NCI-H146 treated with DMSO at 0.1 percent for 48 hours (cell line): ENCODE measurements around the gene P2RY6.

Source experiments
- DNase-seq: peaks from one replicate; lab custom pipeline; 2025; ENCODE audit not compliant: unreplicated experiment; lab: John Stamatoyannopoulos, UW

P2RY6 gene

DNA sequence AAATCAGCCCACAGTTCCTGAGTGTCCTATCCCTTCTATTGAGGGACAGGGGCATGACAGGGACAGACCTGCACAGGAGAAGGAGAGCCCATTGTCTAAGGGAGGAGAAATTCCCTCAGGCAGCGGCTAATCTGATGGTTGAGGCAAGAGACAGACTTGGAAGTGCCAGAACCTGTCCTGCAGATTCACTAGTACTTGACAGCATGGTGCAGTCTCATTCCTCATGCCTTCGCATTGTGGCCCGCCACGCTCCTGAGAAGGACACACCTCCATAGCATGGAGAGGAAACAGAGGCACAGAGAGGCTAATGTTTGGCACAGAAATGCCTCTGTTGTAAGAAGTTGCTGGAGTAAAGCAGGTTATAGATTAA lies 3.2 kb downstream of the P2RY6 start:
- DNase-seq: no peak

DNA sequence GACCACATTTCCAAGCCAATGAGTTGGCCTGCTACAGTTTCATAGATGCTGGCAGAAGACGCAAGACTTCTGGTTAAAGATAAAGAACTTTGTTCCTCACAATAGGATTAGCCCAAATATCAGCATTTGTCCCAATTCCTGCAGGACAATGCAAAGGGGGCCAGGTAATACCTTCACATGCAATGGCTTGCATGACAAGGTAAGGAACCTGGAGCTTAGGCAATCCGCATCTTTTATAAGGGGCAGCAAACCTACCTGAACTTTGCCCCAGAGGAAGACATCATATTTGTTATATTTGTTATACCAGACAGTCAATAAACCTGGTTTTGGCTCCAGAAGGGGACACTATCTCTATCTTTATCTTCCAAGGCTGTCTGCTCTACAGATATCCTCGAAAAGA lies 5.3 kb downstream of the P2RY6 start:
- no peak for DNase-seq

DNA sequence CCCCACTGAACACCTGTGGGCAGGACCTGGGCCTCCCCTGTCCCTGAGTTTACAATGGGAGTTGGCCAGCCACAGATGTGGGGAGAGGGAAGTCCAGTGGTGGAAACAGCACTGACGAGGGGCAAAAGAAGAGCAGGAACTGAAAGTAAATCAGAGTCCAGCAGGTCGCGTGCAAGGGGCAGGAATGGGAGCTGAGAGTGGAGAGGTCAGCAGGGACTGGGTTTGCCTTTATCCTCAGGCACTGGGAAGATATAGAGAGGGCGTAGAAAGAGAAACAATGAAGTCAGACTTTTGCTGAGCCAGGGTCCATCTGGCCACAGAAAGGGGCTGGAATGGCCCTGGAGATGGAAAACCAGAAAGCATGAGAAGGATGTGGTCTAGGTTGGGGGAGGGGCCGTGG lies 8.5 kb downstream of the P2RY6 start:
- no peak for DNase-seq

DNA sequence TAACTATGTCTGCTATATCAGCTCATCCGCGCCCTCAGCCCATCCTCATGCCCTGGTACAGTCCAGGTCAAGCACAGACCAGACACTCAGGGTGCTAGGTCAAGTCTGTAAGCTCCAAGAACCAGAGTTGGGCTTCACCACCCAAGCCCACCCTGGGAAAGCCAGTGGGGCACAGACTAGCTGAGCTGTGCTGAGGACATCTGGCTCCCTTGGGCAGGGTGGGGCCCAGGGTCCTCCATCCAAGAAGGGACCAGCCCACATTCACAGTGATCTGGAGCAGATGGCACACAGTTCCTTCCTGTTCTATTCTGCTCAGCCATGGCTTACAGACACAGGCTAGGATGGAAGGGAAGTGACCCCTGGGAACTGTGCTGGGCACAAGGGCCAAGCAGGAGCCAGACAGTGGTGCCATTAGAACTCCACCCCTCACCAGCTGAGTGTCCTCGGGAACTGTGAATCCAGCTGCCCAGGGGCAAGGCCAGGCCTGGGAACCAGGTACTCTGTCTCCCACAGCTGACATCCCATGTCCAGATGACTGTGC lies 9.1 kb downstream of the P2RY6 start:
- no peak for DNase-seq

DNA sequence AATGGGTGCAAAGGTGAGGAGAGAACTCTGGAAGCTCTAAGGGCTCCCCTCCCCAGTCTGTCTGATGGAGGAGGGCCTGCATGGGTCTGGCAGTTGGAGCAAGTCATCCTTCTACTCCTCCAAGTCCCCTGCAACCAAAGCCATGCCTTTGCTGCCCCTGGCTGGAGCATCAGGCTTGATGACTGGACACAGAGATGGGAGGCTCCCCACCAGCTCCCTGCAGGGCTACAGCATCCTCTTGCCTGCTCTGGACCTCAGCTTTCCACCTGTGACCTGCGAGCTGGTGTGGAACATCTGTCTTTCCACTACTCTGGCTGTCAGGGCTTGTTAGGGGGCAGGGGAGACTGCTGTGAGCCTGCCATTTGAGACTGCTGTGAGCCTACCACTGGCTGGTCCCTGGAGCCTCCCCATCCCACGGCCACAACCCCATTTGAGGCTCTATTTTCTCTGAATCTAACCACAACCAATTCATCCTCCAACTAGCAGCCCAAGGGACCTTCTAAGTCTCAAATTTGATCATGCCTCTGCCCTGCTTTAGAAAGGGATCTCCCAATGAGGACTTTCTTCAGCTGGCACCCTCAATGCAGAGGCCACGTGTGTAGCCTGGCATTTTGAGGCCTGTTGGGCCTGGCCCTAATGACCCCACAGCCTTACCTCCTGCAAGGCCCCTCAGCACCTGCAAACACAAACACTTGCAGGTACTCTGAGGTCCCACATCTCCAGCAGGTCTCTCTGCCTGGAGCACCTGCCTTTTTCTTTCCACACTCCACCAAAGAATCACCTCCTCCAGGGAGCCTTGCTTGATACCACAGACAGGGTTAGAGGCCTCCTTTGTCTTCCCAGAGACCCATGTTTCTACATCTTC lies 9.9 kb downstream of the P2RY6 start:
- no peak for DNase-seq

DNA sequence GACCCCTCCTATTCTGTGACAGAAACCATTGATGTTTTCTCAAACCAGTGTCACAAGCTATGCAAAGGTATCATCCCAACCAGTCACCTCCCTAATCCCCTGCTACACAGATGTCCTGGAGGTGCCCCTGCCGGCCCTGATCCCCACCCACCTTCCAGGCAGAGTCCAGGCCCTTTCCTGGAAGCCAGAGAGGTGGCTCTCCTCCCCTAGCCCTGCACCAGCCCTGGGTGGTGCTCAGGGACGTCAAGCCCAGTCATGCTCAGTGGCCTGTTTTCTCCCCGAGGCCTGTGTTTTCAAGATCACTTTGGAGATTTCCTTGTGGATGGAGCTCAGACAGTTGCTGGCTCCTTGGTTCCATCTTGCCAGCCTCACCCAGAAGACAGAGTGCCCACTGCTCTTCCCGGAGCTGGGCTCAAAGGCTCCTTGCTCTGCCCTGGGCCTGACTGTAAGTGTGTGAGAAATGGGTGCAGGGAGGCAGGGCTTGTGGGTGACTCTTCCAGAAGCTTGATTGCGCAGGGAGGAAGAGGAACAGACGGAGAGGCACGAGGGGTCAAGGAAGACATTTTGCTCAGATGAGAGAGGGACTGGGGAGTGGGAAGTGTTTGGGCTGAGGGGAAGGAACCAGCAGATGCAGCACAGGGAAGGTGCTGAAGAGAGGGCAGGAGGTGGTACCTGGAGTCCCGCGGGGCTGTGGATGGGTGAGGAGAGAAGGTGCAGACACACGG lies 11.3 kb downstream of the P2RY6 start:
- DNase-seq: no peak

DNA sequence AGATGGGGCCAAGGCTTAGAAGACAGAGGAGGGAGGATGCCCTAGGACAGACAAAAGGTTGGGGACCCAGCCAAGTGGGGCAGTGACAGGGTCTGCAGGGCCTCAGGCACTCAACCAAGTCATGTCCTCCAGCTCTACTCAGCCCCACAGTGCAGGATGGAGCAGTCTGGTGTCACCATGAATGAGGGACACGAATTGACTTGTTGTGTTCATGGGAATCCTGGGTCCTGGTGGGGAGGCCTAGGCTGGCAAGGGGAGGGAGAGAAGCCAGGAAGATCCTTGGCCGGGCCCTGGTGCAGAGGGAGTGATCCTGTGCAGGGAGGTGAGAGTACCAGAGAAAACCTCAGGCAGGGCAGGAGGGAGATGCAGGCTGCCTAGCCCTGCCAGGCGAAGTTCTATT lies 12.0 kb downstream of the P2RY6 start:
- DNase-seq: no peak

DNA sequence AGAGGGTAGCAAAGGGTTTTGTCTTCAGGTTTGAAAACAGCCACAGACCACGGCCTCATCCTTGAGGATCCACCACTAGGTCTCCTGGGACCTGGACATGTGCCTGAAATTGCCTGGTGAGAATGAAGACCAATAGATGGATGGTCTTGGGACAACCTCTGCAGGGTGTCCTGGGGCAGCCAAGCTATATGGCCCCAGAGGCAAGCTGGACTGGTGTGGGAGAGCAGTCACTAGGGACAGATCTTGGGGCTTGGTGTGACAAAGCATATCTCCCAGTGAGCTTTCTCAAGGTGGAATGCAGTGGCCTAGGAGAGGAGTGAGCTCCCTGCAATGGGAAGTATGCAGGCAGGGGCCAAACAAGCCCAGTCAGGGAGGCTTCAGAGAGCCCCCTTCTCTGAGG lies 13.6 kb downstream of the P2RY6 start:
- DNase-seq: no peak

DNA sequence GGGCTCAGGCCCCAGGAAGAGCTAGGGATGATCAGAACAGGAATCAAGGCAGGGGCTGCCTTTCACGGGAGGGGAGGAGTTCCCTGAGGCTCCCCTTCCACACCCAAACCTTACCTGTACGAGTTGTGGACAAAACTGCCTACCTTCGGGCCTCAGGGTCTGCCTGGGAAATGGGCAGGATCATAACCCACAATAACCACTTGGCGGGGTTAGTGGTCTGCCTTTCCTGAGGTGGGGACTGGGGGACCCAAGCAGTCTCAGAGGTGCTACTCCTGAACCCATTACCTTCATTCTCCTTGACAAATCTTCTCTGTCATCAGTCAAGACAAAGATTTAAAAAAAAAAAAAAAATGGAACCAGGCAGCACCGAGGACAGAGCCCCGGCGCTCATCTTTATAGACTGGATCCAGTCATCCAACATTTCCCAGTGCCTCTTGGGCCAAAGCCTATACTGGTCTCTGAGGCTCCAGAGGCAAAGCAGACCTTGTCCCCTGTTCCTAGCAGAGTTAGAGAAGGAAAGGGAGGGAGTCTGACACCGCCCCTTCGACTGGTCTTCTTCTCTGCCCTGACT lies 14.2 kb downstream of the P2RY6 start:
- no peak for DNase-seq

DNA sequence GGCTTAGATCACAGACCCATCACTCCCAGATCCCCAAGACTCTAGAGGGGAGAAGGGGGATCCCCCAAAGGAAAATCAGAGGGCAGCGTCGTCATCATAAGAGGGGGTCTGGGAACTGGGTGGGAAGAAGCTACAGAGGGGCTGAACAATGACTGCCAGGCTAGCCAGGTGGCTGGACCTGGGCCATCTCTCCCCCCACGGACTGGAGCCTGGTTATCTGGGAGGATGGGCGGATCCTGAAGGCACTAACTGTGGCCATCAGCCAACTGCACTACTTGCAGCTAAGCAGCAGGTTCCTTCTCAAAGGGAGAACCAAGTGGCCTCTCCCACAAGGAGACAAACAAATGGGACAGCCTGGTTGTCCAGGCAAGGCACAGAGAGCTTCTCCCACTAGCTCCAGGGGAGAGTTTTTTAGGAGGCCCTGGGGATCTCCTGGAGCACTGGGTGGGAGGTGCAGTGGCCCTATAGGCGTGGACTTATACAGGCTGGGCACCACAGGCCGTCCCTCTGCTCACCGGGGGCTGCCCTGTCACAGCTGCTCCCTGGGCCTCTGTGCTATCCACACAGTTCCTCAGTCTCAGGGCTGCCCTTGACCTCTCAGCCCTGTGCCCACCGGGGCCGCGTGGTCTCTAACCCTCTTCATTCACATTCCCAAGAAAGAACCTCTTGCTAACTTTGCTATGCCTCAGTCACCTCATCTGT lies 15.4 kb downstream of the P2RY6 start:
- DNase-seq: no peak

DNA sequence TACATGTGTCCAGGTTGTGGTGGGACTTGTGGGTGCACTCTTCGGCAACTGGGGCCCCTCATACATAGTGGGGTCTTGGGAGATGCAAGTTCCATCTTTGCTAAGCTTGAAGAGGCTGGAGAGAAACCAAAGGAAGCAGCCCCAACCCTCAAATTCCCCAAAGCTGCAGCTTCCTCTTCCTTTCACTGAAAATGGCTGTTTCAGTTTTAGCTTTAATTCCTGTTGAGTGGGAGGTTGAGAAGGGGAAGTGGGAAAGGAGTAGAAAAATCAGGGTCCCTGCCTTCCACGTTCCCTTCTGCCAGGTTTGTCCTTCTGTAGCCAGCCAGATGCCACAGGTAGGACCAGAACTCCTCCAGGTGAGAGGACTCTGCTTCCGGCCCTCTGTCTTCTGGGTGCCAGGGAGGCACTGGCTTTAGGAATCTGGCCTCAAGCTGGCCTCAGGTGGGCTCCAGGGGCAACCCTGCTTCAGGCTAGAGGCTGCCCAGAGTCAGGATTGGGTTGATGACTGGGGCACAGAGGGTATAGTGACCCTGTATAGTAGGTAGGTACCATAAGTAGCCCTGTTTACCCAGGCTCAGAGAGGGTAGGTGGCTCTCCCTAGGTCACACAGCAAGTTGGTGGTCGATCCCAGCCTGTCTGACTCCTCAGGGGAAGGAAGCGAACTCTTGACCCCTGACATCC lies 16.2 kb downstream of the P2RY6 start:
- DNase-seq: no peak

DNA sequence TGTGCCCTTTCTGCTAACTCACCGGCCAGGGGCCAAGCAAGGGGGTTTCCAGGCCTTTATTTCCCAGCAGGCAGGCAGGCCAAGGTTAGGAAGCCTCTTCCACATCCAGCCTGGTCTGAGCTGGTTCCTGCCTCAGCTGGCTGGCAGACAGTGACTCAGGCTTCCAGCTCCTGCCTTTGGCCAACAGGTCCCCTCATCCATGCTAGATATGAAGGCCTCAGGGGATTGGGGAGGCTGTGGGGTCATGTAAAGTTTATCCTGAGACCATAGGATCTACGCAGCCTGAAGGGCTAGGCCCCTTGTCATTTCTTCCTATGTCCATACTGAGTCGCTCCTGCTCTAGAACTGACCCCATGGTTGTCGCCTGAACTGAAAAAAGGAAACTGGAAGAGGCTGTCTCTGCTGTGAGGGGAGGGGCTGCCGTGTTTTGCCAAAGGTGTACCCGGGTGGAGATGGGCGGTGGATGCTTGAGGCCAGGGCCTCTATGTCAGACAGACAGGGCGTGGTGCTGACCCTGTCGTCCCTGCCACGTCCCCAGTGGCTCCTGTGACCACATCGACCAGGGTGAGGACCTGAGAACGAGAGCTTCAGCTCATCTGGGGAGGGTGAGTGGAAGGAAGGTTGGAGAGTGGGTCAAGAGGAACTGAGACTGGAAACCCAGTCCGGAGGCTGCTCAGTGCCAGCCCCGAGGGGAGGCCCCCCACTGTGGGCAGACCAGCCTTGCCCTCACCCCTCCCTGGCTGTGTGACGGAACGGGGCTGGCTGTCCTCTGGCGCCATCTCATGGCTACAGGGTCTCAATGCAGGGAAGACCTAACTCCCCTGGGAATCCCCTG lies 17.0 kb downstream of the P2RY6 start:
- peak; percentile 33 for DNase-seq

DNA sequence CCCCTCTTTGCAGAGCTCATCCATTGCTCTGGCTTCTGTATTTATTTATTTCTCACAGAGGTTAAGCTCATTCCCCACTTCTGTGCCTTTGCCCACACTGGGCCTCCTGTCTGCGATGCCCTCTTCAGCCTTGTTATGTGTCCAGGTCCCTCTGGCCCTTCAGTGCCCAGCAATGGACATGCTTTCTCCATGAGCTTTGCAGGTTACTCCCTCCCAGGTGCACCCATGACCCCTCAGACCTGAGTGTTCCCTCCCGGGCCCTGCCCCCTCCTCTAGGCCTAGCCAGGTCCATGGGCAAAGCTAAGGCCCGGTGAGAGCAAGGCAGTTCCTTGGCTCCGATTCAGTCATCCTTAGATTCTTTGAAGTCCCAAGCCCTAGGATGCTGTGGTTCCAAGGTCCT lies 18.4 kb downstream of the P2RY6 start:
- DNase-seq: no peak

DNA sequence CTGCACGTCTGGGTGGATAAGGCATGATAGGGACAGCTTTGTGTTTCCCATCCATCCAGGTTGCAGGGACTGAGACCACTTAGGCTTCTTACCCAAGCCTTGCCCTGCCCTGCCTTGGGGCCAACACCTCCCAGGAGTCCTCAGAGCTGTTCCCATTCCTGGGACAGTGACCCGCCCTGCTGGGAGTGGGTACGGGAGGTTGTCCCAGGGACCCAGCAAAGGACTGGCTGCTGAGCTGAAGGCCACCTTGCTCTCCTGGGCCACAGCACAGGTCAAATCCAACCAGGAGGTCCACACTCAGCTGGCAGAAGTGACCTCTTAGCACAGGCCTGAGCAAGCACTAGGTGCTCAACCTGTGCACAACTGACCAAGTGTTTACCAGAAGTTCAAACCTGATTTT lies 19.1 kb downstream of the P2RY6 start:
- DNase-seq: no peak

DNA sequence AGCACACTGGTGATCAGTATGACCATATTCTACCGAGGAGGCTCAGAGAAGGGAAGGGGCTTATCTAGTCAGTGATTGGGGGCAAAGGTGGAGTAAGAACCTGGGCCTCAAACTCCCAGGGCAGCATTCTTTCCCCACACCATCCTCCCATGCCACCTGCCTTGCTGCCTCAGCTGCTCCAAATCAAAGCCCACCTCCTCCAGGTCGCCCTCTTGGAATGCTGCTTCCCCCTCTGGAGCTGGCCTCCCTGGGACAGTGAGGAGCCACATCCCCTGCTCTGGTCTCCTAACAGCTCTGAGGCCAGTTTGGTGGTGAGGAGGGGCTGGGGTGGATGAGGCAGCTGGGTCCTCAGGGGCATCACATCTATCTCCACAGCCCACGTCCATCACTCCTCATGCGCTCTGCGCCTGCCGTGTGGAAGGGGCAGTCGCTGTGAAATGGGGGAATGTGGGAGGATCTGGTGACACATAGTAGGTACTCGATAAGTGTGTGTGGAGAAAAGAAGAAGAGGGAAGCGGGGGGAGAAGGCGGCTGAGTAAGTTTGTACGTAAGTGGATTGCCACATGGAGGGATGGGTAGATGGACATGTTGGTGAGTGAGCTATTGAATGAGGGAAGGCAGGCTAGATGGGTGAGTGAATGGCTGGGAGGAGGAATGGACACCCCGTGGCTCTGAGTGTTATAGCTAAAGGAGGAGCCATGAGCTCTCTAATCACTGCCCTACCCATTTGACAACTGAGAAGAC lies 19.8 kb downstream of the P2RY6 start:
- DNase-seq: no peak

DNA sequence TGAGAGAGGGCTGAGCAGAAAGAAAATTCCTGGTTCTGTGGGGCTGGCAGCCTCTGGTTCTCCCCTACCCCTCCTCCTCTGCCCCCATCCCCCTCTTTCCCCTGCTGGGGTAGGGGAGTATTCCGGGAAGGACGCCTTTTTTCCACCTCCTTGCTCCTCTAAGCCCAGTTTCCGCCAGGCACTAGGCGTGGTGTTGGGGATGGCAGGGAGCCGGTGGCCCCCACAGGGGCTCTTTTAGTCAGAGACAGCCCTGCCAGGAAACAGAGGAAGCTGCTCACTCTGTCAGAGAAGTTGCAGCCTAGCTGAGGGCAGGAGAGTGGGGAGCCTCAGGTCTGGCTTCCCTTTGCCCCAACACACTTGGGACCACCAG lies 20.4 kb downstream of the P2RY6 start:
- DNase-seq: no peak

DNA sequence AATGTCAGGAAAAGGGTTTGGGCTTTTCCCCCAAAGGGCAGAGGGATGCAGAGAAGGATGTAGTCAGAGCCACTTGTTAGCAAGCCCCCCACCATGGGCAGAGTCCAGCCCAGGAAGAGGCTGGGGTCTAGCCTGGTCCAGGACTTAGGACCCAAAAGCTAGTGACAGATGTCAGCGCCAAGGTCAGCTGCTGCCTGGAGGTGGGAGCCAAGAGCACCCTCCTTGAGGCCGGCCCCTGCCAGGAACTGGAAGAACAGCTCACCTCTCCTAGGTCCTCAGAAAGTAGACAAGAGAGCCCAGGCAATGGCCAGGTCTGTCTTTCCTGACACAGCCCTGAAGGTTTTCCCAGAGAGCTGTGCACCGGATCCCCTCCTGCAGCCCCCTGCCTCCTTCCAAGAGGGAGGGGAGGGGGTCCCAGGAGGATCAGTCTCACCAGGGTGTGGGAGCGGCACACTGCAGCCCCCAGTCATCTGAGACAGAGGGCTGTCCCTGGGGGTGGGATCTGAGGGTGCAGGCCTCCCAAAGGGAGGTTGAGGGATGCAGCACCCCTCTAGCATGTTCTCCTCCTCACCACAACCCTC lies 21.3 kb downstream of the P2RY6 start:
- no peak for DNase-seq

DNA sequence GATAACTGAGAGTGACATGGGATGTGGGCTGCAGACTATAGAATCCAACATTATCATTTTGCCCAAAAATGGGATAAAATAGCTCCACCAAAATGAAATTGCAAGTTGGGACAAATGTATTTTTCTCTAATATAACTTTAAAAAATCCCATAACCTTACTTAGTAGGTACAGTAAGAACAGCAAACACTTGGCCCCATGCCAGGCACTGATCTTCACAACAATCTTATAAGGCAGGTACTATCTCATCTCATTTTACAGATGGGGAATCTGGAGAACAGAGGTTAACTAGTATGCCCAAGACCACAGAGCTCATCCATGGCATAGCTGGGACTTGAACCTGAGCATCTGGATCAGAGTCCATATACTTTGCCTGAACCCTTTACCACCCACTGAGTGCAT lies 22.5 kb downstream of the P2RY6 start:
- no peak for DNase-seq
